Measurements from ENCODE around the gene KIF21A. TPM values are rescaled to one million over a fixed set of nuclear protein-coding genes. Genes with fewer than 3 reads are reported as not detected.
A peak's percentile ranks its signal among the peaks of the same experiment; 100 is the strongest.
"Not testable (repeated sequence)": the region's sequence is repeated elsewhere in the genome, so short reads cannot be mapped to it uniquely, and the experiment has no call there.

KIF21A gene
- total and polyA plus RNA-seq, 11 donors = 27.9 to 53.1 (median 44.1) TPM

DNA sequence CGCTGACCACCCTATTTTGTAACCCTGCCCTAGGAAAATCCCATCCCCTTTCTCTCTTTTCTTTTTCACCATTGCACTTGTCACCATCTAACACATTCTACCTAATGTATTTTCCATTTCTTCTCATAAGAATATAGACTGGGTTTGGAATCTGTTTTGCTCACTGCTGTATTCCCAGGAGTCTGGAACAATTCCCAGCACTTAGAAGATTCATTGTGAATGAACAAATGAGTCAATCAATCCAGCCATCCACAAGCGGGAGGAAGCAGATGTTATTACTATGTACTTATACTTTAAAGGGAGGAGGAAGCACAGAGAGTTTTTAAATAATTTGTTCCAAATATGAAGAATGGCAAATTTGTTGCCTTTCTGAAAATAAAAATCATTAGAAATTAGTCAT lies 142.1 kb downstream of the KIF21A start:
- H3K9me3 ChIP-seq = no peaks in the 10 kb centered on the region
- peaks cover 0 to 41% (median 15%) of the 10 kb centered on the region in 9 donors for H3K36me3 ChIP-seq
- WGBS, 4 donors = 59 to 70% (median 65%) methylated on average over 2 of the region's 2 CpGs
- TF ChIP-seq, protein P1, sequence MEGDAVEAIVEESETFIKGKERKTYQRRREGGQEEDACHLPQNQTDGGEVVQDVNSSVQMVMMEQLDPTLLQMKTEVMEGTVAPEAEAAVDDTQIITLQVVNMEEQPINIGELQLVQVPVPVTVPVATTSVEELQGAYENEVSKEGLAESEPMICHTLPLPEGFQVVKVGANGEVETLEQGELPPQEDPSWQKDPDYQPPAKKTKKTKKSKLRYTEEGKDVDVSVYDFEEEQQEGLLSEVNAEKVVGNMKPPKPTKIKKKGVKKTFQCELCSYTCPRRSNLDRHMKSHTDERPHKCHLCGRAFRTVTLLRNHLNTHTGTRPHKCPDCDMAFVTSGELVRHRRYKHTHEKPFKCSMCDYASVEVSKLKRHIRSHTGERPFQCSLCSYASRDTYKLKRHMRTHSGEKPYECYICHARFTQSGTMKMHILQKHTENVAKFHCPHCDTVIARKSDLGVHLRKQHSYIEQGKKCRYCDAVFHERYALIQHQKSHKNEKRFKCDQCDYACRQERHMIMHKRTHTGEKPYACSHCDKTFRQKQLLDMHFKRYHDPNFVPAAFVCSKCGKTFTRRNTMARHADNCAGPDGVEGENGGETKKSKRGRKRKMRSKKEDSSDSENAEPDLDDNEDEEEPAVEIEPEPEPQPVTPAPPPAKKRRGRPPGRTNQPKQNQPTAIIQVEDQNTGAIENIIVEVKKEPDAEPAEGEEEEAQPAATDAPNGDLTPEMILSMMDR (IDR thresholded peaks at IDR 0.05) = no peak
- no peak for TF ChIP-seq POLR2A (IDR thresholded peaks at IDR 0.05)
- intact Hi-C loops (cut with DNase I) = no loop called here
- no peaks in the 10 kb centered on the region for H3K27me3 ChIP-seq
- ATAC-seq (no peak), DNase-seq (no peak)
- H3K27ac ChIP-seq = no peak overlapping the region
- H3K4me3 ChIP-seq = no peak overlapping the region
- no peaks in the 10 kb centered on the region for H3K4me1 ChIP-seq

DNA sequence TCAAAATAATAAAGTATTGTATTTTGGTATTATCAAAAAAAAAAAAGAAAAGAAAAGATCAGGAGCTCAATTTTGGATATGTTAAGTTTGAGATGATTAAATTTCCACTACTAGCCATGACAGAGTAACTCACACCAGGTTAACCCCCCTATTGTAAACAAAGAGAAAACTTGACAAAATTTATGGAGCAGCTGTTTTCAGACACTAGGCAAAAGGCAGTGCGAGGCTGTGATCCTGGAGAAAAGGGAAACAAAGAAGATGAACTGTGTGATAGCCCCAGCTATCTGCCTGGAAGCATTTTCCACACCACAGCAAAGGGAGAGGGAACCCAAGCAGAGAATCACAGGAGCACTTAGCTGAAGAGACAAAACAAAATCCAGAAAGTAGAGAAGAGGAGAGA lies 145.0 kb downstream of the KIF21A start:
- intact Hi-C loops (cut with DNase I) = no loop called here

DNA sequence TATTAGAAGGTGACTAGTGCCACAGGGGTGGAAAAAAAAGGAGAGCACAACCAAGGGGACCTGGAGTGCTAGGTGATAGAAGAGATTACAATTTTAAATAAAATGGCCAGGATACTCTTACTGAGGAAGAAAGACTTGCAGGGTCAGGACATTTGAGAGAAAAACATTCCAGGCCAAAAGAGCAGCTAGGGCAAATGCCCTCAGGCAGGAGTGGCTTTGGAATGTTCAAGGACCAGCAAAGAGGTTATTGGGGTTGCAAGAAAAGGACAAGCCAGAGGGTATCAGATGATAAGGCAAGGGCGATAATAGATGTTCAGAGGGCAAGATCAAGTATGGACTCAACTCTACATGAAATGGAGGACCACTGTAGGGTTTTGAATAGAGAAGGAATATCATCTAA lies 146.4 kb downstream of the KIF21A start:
- intact Hi-C loops (cut with DNase I) = no loop called here
- no peaks in the 10 kb centered on the region for H3K36me3 ChIP-seq
- H3K9me3 ChIP-seq = no peaks in the 10 kb centered on the region
- DNase-seq (no peak), ATAC-seq (no peak)
- no peak overlapping the region for H3K27ac ChIP-seq
- TF ChIP-seq POLR2A (IDR thresholded peaks at IDR 0.05) = no peak
- TF ChIP-seq, protein P1 (IDR thresholded peaks at IDR 0.05) = no peak
- H3K4me3 ChIP-seq = no peak overlapping the region
- peaks cover 0 to 9% (median 0%) of the 10 kb centered on the region in 12 donors for H3K4me1 ChIP-seq
- no peaks in the 10 kb centered on the region for H3K27me3 ChIP-seq
- WGBS, 4 donors = 81 to 95% (median 87%) methylated on average over 1 of the region's 1 CpG

More for the DNA sequence above, 145.0 kb downstream of the KIF21A start:
- Histone ChIP-seq H3K4me1 (peaks cover 0 to 9% (median 0%) of the 10 kb centered on the region in 12 donors), H3K9me3 (no peaks in the 10 kb centered on the region), H3K27ac (no peak overlapping the region), H3K4me3 (no peak overlapping the region), H3K36me3 (peaks cover 0 to 12% (median 0%) of the 10 kb centered on the region in 9 donors), H3K27me3 (no peaks in the 10 kb centered on the region)
- WGBS, 4 donors = 65 to 78% (median 69%) methylated on average over 1 of the region's 1 CpG
- no peak for DNase-seq
- TF ChIP-seq, protein P1 (IDR thresholded peaks at IDR 0.05) = no peak
- ATAC-seq = no peak

DNA sequence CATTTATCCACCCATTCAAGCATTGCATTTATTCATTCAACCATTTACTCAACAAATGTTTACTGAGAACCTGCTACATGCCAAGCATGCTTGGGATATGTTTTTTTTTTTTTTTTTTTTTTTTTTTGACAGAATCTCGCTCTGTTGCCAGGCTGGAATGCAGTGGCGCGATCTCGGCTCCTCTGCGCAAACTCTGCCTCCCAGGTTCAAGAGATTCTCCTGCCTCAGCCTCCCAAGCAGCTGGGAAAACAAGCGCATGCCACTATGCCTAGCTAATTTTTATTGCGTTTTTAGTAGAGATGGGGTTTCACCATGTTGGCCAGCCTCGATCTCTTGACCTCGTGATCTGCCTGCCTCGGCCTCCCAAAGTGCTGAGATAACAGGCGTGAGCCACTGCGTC lies 147.3 kb downstream of the KIF21A start:
- DNase-seq; intact Hi-C loops (cut with DNase I); H3K4me1 ChIP-seq; H3K4me3 ChIP-seq; ATAC-seq; H3K9me3 ChIP-seq; H3K36me3 ChIP-seq; H3K27me3 ChIP-seq; H3K27ac ChIP-seq: not testable (repeated sequence)
- 94 to 97% (median 95%) methylated on average over 12 of the region's 12 CpGs for WGBS, 4 donors

DNA sequence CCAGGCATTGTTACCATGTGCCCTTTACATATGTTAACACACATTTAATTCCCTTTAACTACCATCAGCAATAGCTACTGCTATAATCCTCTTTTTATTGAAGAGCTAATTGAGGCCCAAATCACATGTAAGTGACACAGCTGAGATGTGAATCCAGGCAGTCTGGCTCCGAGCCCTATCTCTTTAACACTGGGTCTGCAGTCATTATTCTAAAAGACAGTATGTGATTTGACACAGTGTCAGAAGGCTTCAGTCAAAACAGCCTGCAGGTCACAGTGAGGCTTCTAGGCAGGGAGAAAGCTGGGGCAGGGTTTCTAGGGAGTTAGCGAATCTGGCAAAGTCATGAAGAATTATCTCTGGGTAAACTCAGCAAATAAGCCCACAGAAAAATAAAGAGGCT lies 148.2 kb downstream of the KIF21A start:
- H3K27ac ChIP-seq = no peak overlapping the region
- no peaks in the 10 kb centered on the region for H3K36me3 ChIP-seq
- ATAC-seq (peak in 2 of 4 donors; percentile 34 to 48), DNase-seq (no peak)
- TF ChIP-seq, protein P1 (IDR thresholded peaks at IDR 0.05) = no peak
- TF ChIP-seq POLR2A (IDR thresholded peaks at IDR 0.05) = no peak
- no peaks in the 10 kb centered on the region for H3K9me3 ChIP-seq
- peaks cover 0 to 9% (median 0%) of the 10 kb centered on the region in 12 donors for H3K4me1 ChIP-seq
- no peaks in the 10 kb centered on the region for H3K27me3 ChIP-seq
- H3K4me3 ChIP-seq = no peak overlapping the region
- WGBS, 4 donors = 42 to 51% (median 45%) methylated on average over 2 of the region's 2 CpGs
- intact Hi-C loops (cut with DNase I) = no loop called here
